ENCODE data around the gene LITAFD.
"Not testable (repeated sequence)": the region's sequence is repeated elsewhere in the genome, so short reads cannot be mapped to it uniquely, and the experiment has no call there.

Gene LITAFD

DNA sequence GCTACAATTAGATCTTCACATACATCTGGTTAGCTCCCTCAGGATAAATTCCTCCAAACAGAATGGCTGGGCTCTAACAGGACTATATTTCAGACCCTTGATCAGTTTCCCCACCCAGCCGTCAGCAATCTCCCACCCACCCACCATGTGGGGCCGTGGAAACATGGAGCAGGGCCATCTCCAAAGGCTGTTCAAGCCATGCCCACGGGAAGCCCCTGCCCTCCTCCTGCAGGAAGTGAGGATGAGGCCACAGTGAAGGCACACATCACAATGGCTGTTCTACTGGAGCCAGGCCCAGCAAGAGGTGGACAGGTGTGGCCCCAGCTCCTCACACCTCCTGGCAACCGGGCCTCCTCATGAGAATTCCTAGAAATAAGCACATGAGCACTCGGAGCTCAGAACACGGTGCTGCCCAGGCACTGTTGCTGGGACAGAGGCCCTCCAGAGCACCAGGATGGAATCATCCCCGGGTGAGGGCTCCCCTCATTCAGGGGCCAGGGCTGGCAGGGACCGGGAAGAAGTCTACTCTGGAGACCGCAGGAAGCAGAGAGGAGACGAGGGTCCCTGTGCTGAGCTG, at the start of gene LITAFD:
Gene LITAFD, plus strand, starts transcription at position 311 of the 577 bp plus-strand sequence. CDS start 2,005 bp downstream, outside the sequence.
- peaks cover 31% of the 10 kb centered on the region for H3K4me1 ChIP-seq (ENCODE audit: low read depth, poor library complexity, severe bottlenecking)
- H3K79me2 ChIP-seq (ENCODE audit: insufficient read depth, low read depth), result no peaks in the 10 kb centered on the region
- no peak within 1 kb of the TSS for H3K4me3 ChIP-seq (IDR thresholded peaks at IDR 0.05; ENCODE audit: insufficient read depth, low read depth, low read length)
- H3K9ac ChIP-seq, result no peak within 1 kb of the TSS
- 0 out of 2 replicates have a peak, but pooled peaks cover 3% of the 10 kb centered on the region for H4K20me1 ChIP-seq (ENCODE audit: insufficient read depth)
- H3K27ac ChIP-seq, result no peak within 1 kb of the TSS
- no peaks in the 10 kb centered on the region for H3K36me3 ChIP-seq (ENCODE audit: insufficient read depth)
- H3K27me3 ChIP-seq (ENCODE audit: insufficient read depth, low read depth), result no peaks in the 10 kb centered on the region; the same call in 1 of the 2 replicates
- no peak within 1 kb of the TSS for H2AFZ ChIP-seq (ENCODE audit: low read depth)
- TF ChIP-seq, protein P1, sequence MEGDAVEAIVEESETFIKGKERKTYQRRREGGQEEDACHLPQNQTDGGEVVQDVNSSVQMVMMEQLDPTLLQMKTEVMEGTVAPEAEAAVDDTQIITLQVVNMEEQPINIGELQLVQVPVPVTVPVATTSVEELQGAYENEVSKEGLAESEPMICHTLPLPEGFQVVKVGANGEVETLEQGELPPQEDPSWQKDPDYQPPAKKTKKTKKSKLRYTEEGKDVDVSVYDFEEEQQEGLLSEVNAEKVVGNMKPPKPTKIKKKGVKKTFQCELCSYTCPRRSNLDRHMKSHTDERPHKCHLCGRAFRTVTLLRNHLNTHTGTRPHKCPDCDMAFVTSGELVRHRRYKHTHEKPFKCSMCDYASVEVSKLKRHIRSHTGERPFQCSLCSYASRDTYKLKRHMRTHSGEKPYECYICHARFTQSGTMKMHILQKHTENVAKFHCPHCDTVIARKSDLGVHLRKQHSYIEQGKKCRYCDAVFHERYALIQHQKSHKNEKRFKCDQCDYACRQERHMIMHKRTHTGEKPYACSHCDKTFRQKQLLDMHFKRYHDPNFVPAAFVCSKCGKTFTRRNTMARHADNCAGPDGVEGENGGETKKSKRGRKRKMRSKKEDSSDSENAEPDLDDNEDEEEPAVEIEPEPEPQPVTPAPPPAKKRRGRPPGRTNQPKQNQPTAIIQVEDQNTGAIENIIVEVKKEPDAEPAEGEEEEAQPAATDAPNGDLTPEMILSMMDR (conservative IDR thresholded peaks at IDR 0.05; ENCODE audit: low read depth, low read length), result no peak
- no peak within 1 kb of the TSS for H3K4me2 ChIP-seq

DNA sequence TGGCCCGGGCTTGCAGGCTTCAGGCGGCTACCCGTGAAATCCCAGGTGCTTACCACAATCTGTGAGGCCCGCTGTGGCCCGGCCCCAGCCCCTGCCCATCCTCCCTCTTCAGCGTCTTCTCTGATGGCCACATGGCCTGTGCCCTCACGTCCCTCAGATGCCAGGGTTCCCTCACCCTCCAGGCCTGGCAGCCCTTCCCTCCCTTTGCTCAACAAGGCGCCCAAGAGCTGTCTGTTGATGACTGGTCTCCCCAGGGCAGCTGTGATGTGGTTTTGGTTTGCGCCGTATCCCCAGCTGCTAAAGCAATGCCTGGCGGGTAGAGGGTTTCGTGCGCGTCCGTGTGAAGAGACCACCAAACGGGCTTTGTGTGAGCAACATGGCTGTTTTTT, 49.4 kb upstream of the LITAFD start:
- Histone ChIP-seq H3K4me2 (no peak overlapping the region), H3K4me1 (ENCODE audit: low read depth, poor library complexity, severe bottlenecking) (no peaks in the 10 kb centered on the region), H3K36me3 (ENCODE audit: insufficient read depth) (peaks cover 10% of the 10 kb centered on the region; the same call in 1 of the 2 replicates), H3K9ac (no peak overlapping the region), H3K79me2 (ENCODE audit: insufficient read depth, low read depth) (peaks cover 34% of the 10 kb centered on the region), H3K27ac (no peak overlapping the region), H3K4me3 (IDR thresholded peaks at IDR 0.05; ENCODE audit: insufficient read depth, low read depth, low read length) (no peak overlapping the region), H4K20me1 (ENCODE audit: insufficient read depth) (no peaks in the 10 kb centered on the region), H3K27me3 (ENCODE audit: insufficient read depth, low read depth) (no peaks in the 10 kb centered on the region), H2AFZ (ENCODE audit: low read depth) (no peak overlapping the region)
- TF ChIP-seq, protein P1 (conservative IDR thresholded peaks at IDR 0.05; ENCODE audit: low read depth, low read length), result no peak

DNA sequence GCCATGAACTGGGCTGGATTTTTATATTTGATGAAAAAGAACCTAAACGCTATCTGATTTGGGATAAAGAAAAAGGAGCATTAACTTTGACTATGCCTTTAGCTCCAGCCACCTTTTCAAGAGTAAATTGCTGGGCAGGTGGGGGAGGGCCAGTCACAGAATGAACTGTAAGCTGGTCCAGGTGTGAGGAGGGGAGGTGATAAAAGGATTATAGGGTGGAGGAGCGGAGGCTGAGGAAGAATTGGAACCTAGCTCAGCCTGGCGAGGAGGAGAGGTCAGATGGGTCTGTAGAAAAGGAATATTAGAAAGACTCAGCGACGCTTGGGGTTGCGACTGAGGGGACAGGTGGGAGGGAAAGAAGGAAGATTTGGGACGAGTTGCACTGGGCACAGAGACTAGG, 45.4 kb upstream of the LITAFD start:
- not testable (repeated sequence) for H3K4me2 ChIP-seq; H3K4me3 ChIP-seq (IDR thresholded peaks at IDR 0.05; ENCODE audit: insufficient read depth, low read depth, low read length); H3K27ac ChIP-seq; H2AFZ ChIP-seq (ENCODE audit: low read depth); H3K9ac ChIP-seq; H4K20me1 ChIP-seq (ENCODE audit: insufficient read depth); H3K4me1 ChIP-seq (ENCODE audit: low read depth, poor library complexity, severe bottlenecking); H3K36me3 ChIP-seq (ENCODE audit: insufficient read depth); H3K27me3 ChIP-seq (ENCODE audit: insufficient read depth, low read depth)
- peaks cover 22% of the 10 kb centered on the region for H3K79me2 ChIP-seq (ENCODE audit: insufficient read depth, low read depth)

GRCh38 chr16:8837594-8837993, 44.6 kb upstream of the LITAFD start:
- H3K79me2 ChIP-seq (ENCODE audit: insufficient read depth, low read depth), result peaks cover 16% of the 10 kb centered on the region

DNA sequence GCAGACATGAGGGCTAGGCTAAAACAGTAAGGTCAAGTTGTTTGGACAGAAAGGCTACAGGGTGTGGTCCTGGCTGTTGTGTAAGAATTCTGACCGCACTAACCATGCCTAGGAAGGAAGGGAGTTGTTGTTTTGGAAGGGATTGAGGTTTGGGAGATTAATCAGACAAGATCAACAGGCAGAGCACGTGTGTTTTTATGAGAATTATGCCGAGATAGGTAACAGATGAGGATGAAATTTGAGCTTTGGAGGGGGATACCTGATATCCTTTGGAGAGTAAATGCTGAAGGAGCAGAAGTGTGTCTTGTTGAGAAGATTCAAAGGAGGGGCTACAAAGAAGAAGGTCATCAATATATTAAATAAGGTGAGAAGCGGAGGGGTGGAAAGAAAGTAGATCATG, 40.1 kb upstream of the LITAFD start:
- not testable (repeated sequence) for H3K27ac ChIP-seq; H3K4me2 ChIP-seq; H3K36me3 ChIP-seq (ENCODE audit: insufficient read depth); H2AFZ ChIP-seq (ENCODE audit: low read depth); H3K27me3 ChIP-seq (ENCODE audit: insufficient read depth, low read depth); H3K4me1 ChIP-seq (ENCODE audit: low read depth, poor library complexity, severe bottlenecking); H3K9ac ChIP-seq; H4K20me1 ChIP-seq (ENCODE audit: insufficient read depth); H3K4me3 ChIP-seq (IDR thresholded peaks at IDR 0.05; ENCODE audit: insufficient read depth, low read depth, low read length)
- peaks cover 31% of the 10 kb centered on the region; the same call in 1 of the 2 replicates for H3K79me2 ChIP-seq (ENCODE audit: insufficient read depth, low read depth)

More at GRCh38 chr16:8837594-8837993, 44.6 kb upstream of the LITAFD start:
- H3K4me3 ChIP-seq (IDR thresholded peaks at IDR 0.05; ENCODE audit: insufficient read depth, low read depth, low read length); H4K20me1 ChIP-seq (ENCODE audit: insufficient read depth); H3K27ac ChIP-seq; H2AFZ ChIP-seq (ENCODE audit: low read depth); H3K4me2 ChIP-seq; H3K9ac ChIP-seq; H3K36me3 ChIP-seq (ENCODE audit: insufficient read depth); H3K4me1 ChIP-seq (ENCODE audit: low read depth, poor library complexity, severe bottlenecking); H3K27me3 ChIP-seq (ENCODE audit: insufficient read depth, low read depth): not testable (repeated sequence)

DNA sequence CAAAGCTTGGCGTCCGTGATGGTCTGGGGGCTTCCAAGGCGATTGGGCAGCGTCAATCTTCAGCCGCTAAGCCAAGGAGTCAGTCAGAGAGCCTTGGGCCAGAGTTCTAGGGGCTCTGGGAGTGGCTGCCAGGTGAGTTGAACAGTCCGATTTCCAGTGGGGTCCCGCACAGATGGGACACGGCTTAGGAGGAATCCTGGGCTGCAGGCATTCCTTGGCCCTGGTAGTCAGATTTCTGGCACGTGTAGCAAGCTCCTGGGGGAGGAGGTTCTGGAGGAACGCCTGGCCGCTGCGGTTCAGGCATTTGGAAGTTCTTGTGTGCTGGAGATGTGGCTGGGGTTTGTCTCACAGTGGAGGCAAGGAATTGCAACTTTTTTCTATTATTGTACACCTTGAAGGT, 38.9 kb upstream of the LITAFD start:
- not testable (repeated sequence) for H3K36me3 ChIP-seq (ENCODE audit: insufficient read depth); H3K27me3 ChIP-seq (ENCODE audit: insufficient read depth, low read depth); H2AFZ ChIP-seq (ENCODE audit: low read depth); H4K20me1 ChIP-seq (ENCODE audit: insufficient read depth); H3K4me3 ChIP-seq (IDR thresholded peaks at IDR 0.05; ENCODE audit: insufficient read depth, low read depth, low read length); H3K4me1 ChIP-seq (ENCODE audit: low read depth, poor library complexity, severe bottlenecking); H3K9ac ChIP-seq; H3K27ac ChIP-seq; H3K4me2 ChIP-seq
- H3K79me2 ChIP-seq (ENCODE audit: insufficient read depth, low read depth), result peaks cover 24% of the 10 kb centered on the region; the same call in 1 of the 2 replicates
